Left renal pelvis (tissue), 4 donors: ENCODE data around the gene LIMCH1. TPM values are rescaled to one million over a fixed set of nuclear protein-coding genes. Genes with fewer than 3 reads are reported as not detected.
A peak's percentile ranks its signal among the peaks of the same experiment; 100 is the strongest.
"Not testable (repeated sequence)": the region's sequence is repeated elsewhere in the genome, so short reads cannot be mapped to it uniquely, and the experiment has no call there.

Experiments used
- DNase-seq, 4 donors: peaks; one replicate each; pipeline ENCODE4 v3.0.0-alpha.2; 2013; ENCODE audit warnings: low read depth in 4 of 4, low spot score in 3 of 4
- polyA plus RNA-seq, 4 donors: library from polyadenylated mRNA; unstranded; fragments of 120-200 nt; gene quantifications; one replicate each; pipeline ENCODE4 v1.2.1, GENCODE V29; 2013; ENCODE audit not compliant: insufficient read length in 4 of 4

The LIMCH1 gene
- polyA plus RNA-seq, 4 donors, result 42.6 to 125 (median 105) TPM

DNA sequence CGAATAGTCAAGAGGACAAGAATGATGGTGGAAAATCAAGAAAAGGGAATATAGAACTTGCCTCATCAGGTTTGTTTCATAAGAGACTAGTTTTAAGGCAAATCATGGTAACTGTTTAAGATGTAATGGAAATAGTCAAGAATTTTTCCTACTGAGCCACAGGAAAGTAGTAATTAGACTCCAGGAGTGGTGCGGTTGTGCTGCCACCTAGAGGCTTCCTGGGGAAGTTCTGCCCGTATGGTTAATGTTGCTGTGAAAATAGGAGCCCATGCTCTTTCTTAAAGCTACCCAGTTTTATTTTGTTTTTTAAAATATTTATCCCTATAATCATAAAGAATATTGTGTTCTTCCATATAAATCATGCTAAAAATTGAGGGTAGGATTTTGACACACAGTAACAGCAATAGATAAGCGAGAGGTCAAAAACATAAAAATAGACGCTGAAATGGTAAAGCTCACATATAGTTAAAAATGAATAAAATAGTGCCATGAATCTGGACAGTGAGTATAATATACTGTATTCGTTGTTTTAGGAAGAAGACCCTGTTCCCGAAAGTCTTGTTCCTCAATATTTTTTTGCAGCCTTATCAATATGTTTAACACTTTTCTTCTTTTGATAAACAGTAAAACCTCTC lies 123.6 kb downstream of the LIMCH1 start:
- peak in 1 of 4 donors; percentile 38 for DNase-seq

DNA sequence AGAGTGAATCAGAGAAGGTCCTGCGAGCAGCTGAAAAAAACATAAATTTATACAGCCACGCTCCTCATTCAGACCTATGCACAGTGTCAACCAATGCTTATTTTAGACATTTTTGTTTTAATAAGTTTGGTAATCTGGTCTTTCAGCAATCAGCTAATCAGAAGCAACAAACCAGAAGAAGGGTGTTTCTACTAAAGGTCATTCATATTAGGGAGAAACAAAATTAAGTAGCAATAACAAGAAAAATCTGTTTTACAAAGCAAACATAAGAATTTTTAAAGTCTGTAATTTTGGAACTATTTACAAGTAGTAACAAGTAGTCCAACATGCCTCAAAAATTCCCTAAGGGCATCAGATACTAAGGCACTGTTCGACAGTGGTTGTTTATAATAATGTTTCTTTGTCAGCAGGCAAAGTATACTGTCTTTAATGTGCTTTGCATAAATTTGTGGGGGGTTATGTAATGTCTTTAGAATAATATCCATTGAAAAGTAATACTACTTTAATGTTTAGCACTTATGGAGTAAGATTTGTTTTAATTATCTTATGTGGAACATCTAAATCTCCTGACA lies 127.8 kb downstream of the LIMCH1 start:
- DNase-seq, result no peak

DNA sequence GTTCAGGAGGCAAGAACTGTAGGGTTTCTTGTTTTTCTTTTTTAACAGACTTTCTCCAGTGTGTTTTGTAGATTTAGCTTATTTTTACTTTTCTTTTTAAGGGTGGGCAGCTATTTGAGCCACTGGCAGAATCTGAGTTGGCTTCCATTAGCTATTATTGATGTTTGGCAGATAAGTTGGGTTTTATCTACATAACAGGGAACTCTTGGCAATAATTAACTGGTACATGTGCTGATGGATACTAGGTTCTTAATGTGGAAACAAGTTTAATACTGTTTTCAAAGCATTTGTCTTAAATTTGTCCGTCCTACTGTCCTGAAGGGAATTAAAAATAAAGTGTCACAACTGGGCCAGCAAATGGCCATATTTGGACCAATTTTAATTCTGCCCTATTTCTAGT lies 130.1 kb downstream of the LIMCH1 start:
- DNase-seq, result no peak

DNA sequence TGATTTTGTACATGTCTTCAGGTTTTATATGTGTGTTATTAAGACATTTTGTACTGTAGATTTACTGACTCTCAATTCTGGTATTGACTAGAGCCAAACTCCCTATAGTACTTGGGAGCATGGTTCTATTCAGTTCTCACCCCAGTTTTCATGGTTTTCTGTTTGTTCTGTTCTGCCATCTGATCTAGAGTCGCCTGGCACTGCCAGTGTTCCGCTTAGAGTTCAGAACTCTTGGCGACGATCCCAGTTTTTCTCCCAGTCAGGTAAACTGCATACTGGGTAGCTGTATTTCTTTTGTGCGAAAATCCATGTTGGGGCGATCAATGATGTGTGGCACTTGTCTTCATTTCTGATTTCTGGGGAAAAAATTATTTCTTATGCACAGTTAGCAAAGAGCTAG lies 132.6 kb downstream of the LIMCH1 start:
- DNase-seq, result no peak

DNA sequence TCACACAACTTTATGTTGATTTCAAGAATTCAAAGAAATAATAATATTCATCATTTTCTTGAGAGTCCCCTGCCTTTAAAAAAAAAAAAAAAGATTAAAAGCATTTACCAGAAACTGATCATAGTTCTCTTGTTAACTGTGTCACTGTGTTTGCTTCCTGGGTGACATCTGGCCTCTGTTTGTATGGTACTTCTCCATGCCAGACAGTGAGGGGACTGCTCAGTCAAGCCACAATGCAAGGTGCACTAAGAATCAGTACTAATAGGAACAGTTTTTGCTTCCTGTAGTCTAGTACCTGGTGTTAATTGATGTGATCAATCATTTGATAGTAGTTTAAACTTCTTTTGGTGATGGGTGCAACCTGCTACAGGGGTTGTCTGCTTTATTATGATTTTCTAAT lies 133.0 kb downstream of the LIMCH1 start:
- DNase-seq, result no peak

DNA sequence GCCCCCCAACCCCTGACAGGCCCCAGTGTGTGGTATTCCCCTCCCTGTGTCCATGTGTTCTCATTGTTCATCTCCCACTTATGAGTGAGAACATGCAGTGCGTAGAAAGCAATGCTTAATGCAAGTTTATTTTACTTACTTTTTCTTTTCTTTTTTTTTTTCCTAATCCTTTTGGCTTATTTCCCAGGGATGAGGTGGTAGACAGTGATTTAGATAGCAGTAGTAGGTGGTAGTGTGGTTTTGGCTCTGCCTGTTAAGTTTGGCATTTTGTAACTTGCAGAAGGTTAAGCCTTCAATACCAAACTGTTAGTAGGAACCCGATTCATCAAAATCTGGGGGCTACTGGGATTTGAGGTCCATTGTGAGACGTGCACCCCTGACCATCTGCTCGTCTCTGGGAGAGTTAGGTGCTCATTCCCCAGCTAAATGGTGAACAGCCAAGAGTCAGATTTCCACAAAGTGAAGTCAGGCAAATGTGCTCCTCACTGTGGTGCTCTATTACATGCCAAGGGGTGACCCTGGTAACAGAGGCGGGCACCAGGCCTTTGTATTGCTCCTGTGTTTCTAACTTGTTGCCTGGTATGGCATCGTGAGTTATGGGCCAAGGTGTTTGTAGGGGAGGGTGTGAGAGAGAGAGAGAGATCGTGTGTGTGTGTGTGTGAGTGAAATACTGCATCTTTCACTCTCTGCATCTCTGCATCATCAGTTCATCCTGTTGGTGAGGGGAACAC lies 140.3 kb downstream of the LIMCH1 start:
- DNase-seq, result no peak

DNA sequence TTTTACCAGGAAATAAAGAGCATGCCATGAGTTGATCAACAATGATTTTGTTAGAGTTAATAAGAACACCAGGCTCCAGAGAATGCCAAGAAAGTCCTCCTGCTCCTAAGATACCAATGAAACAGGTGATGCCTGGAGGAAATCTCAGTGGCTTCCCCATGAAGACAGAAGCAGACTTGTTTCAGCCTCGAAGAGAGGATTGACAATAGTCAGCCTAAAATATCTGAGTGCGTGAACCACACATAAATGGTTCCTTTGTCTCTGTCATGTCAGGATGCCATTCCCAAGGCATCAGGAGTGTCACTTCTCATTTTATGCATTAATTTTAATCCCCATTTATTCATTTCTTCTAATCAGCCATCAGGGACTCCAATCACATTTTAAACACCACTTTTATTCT lies 141.0 kb downstream of the LIMCH1 start:
- no peak for DNase-seq

DNA sequence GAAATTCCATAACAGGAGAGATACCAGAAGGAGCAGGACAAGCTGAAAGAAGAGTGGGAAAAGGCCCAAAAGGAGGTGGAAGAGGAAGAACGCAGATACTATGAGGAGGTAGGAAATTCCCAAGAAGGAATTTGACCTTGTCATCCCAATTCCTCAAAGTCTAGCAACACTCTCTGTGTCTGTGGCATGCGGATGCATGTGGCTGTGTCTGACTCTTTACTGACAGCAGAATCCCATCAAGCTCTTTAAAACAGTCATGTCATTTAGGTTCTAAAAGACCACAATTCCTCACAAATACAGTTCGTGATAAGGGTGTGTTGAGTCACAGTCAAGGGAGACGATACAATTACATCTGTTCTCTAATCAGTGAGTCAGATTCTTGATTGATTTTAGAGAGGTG lies 142.0 kb downstream of the LIMCH1 start:
- DNase-seq, result no peak

DNA sequence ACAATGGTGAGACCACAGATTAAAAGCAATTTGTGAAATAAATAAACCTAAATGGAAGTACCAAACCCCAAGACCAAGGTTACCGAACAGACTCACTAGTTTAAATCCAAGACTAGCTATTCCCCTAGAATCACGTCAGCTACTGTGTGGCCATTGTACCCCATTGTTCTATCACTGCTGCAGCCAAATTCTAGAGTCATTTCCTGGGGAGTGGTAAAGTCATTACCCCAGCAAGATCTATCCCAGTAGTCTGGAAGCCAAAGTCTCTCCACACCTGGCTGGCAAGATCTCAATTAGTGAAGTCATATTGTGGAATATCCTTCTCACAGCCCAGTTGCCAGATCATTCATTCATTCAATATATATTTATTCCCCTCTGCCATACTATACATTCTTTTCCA lies 143.1 kb downstream of the LIMCH1 start:
- no peak for DNase-seq

DNA sequence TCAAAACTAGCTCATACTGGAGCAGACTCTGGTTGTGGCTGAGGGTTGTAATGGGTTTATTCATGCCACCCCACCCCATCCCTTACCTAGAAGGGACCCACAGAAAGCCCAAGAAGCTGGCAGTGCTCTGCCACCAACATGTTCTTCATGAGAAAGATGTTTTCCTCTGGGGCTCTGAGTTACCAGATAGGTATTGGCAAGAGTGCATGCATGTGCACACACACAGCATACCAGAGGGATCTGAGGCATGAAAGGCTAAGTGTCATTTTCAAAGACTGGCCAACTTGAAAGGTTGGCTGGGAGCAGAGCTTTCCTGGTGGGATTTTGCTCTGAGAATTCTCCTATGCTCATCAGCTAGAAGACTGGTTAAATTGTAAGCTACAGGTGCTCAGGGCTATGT lies 145.4 kb downstream of the LIMCH1 start:
- DNase-seq, result no peak

DNA sequence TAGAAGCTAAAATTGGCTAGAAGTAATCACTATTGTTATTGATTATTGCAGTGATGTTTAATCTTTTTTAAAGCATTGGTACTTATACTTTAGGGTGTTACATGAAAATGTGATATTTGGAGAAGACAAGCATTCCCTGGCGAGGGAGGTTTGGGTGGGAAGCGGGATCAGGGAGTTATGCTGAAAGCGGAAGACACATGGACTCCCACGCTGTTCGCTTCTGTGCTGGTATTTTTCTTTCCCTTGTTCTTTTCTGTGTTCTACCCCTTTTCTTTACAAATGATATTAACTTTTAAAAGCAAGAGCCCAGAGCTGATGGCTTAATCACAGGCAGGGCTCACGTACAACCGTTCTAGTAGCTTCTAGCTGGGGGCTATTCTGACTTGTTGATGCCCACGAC lies 148.9 kb downstream of the LIMCH1 start:
- DNase-seq, result no peak

DNA sequence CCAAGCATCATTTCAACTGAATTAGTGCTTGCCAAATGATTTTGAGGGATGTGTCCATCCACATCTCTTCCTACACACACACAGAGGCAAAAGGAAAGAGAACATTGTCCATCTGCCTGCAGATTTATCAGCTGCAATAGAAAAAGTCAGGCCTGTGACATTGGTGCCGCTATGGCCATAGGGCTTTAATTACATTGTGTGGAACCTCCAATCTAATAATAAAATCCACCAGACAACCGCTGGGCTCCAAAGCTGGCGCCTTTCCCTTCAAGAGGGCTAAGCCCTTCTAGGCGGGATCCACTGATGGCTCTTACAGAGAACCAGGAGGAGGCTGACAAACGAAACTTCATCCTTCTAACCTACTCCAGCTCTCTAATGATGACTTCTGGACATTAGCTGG lies 150.0 kb downstream of the LIMCH1 start:
- DNase-seq, result no peak

DNA sequence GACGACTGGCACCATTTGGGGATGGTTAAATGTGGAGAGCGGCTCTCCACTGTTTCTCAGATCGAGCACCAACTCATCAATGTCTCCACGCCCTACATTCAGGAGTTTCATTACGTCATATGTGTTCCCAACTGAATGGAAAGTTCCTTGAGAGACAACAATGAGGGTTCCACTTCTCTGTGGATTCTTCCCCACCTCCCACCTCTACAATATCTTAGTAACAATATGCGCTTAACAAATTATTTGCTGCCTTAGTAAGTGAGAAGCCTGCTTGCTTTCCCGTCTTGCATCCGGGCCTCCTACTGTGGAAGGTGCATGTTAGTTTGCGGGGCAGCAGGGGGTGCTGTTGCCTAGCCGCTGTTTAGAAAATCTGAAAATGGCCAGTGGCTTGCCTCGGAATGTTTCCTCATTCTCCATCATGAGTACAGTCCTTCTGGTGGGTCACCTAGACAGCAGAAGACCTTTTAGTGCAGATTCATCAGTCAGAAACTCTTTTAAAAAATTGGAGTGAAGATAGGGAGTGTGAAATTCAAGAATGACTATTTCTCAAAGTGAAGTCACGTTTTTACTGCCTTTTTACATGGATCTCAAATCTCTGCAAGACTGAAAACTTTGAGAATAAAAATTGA lies 154.9 kb downstream of the LIMCH1 start:
- DNase-seq, result peak in 2 of 4 donors; percentile 30 to 33

DNA sequence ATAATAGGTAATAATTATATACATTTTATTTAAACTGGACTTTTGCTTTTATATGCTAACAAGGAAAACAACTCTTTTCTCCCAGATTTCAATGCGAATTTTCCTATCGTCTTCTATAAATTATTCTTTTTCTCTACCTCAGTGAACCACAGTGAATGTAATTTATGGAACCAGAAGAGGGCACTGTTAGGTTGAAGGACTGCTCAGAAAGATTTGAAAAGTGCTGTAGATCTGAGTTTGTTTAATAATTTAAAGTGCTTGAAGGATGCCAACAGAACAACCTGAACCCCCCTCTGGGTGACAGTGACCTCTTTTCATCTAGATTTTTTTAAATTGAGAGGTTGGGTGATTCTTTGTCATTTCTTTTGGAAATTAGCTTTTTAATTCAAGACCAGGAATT lies 155.7 kb downstream of the LIMCH1 start:
- no peak for DNase-seq

DNA sequence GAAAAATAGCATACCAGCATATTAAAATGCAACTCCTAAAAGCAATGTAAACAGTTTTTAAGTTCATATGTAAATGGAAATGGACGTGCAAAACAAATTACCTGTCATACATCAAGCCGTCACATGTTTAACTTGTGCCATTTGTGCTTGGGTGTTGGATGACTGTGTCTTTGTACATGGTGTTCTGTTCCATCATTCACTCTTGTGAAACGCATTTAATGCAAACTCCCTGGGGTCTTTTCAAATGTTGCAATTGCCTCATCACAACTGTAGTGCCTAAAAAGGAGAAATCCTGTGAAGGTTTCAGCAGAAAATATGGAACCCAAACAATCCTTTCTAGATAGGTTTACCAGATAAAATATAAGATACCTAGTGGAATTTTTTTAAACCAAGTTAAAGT lies 158.2 kb downstream of the LIMCH1 start:
- no peak for DNase-seq

DNA sequence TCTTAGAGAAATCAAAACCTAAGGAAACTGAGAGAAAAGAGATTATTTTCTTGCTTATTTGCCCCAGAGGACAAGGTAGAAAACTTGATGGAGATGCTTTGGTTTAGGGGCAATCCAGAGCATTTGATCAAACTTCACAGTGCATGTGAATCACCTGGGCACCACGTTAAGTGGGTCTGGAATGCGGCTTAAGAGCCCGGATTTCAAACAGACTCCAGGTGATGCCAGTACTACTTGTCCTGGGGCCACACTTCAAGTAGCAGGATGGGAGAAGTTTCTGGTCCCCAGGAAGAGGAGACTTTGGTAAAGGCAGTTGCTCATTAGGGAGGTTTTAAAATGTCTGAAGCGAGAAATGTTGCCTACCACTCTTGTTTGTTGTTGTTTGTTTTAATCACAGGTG lies 158.8 kb downstream of the LIMCH1 start:
- no peak for DNase-seq

DNA sequence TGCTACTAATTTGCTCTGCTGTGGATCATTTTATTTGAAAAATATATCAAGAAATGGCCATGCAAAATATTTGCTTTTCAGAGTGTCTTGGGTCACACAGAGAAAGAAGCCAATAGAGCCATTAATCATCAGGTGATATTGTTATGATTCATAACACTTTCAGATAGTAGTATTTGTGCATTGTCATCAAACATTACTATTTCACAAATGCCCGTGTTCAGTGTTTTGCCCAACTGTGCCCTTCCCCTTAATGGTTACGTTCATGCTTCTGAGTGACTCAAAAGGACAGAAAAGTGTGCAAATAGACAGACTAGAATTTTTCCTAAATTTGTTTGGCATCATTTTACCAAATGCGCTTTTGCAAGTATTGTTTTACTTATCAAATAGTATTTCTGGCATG lies 164.0 kb downstream of the LIMCH1 start:
- DNase-seq, result no peak

DNA sequence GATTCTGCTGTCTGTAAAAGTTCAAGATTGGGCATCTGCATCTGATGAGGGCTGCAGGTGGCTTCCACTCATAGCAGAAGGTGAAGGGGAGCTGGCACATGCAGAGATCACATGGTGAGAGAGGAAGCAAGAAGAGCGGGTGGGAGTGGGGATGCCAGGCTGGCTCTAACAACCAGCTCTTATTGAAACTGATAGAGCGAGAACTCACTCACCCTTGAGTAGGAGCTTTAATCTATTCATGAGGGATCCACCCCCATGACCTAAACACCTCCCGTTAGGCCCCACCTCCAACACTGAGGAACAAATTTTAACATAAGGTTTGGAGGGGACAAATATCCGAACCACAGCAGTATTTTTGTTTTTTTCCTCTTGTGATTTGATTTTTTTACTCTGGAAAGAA lies 164.8 kb downstream of the LIMCH1 start:
- DNase-seq, result no peak

DNA sequence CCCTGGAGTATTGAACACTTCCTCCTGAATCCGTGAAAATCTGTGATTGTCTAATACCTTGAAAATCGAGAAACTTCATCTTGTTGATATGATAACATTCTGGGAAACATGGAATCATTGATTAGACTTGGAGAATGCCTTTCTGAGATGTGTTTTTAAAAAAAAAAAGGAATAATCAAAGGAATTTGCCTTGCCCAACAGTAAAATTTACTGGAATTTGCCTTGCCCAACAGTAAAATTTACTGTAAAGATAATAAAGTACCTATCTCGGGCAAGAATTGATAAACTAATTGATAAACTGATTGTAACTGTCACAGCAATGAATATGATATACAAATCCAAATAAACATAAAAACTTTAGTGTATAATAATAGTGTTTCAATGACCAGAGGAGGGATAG lies 165.8 kb downstream of the LIMCH1 start:
- no peak for DNase-seq

DNA sequence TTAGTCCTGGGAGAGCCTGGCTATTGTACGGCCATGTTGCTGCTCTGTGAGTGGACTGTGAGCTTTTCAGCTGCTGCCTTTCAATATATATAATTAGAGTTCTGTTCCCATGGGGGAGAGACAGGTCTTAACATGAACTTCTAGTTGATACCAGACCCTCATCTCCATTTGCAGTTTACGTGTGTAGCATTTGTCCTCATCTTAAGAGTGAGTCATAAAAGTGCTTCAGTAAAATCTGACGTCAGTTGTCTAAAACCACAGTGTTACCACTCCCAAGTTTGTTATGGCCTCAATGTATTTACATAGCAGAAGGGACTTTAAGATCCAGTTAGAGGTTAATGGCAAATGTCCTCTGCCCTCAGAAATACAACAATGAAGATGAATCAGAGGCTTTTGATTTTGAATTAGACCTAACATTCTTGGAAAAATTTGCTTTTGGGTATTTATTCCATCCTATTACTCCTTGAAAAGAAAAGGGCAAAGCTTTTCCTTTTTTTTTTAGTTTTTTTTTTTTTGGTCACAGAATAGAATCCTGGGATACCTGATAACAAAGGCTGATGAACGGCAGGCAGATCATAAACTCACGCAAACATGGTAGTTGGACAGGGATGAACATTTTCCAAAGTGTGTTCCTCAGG lies 172.0 kb downstream of the LIMCH1 start:
- DNase-seq, result no peak

DNA sequence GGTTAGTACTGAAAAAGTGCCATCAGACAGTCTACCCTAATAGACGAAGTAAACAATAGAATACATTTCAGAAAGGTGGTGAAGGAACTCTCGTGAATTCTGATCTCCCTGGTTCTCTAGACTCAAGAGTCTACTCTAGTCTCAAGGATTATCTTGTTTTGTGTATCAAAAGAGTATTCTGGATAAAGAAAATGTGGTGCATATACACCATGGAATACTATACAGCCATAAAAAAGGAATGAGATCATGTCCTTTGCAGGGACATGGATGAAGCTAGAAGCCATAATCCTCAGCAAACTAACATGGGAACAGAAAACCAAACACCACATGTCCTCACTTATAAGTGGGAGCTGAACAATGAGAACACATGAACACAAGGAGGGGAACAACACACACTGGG lies 173.7 kb downstream of the LIMCH1 start:
- not testable (repeated sequence) for DNase-seq
